A172 (cell line): ENCODE data around the gene EXOC6B. TPM values are rescaled to one million over a fixed set of nuclear protein-coding genes. Genes with fewer than 3 reads are reported as not detected.

Source experiments
- DNase-seq: peaks from one replicate; pipeline ENCODE4 v3.0.0-alpha.2; 2015; ENCODE audit warnings: low spot score
- total RNA-seq: library from RNA; depleted of rRNA; stranded (reverse); fragments of >200 nt; shearing (Covaris generic); gene quantifications from 2 replicates; pipeline ENCODE4 v1.2.3, GENCODE V29; 2014

Gene EXOC6B
- total RNA-seq, 1 experiment from 2014 or later: 26.1 TPM

GRCh38 chr2:72363406-72363805 lies 462.4 kb downstream of the EXOC6B start:
- no peak for DNase-seq

- DNase-seq: no peak
These were observed 463.1 kb downstream of the EXOC6B start for GRCh38 chr2:72362733-72363132.

- DNase-seq: no peak
These were observed 464.3 kb downstream of the EXOC6B start for GRCh38 chr2:72361521-72361920.

- DNase-seq: no peak
These were observed 464.8 kb downstream of the EXOC6B start for GRCh38 chr2:72361042-72361441.

GRCh38 chr2:72350852-72351251 lies 475.0 kb downstream of the EXOC6B start:
- DNase-seq: no peak

GRCh38 chr2:72349016-72349415 lies 476.8 kb downstream of the EXOC6B start:
- no peak for DNase-seq

- no peak for DNase-seq
These were observed 478.8 kb downstream of the EXOC6B start for GRCh38 chr2:72347081-72347480.

- no peak for DNase-seq
These were observed 484.2 kb downstream of the EXOC6B start for GRCh38 chr2:72341639-72342038.

GRCh38 chr2:72340665-72341064 lies 485.2 kb downstream of the EXOC6B start:
- DNase-seq: no peak

- no peak for DNase-seq
These were observed 487.8 kb downstream of the EXOC6B start for GRCh38 chr2:72338076-72338475.

GRCh38 chr2:72332720-72333119 lies 493.1 kb downstream of the EXOC6B start:
- DNase-seq: no peak

- DNase-seq: no peak
These were observed 495.2 kb downstream of the EXOC6B start for GRCh38 chr2:72330652-72331051.

- DNase-seq: peak; percentile 4
These were observed 499.1 kb downstream of the EXOC6B start for GRCh38 chr2:72326759-72327158.

GRCh38 chr2:72325592-72326422 lies 500.0 kb downstream of the EXOC6B start:
- peak; percentile 12 for DNase-seq

GRCh38 chr2:72316774-72317173 lies 509.1 kb downstream of the EXOC6B start:
- no peak for DNase-seq

- DNase-seq: no peak
These were observed 525.6 kb downstream of the EXOC6B start for GRCh38 chr2:72300147-72300684.

- no peak for DNase-seq
These were observed 532.2 kb downstream of the EXOC6B start for GRCh38 chr2:72293620-72294019.

GRCh38 chr2:72292433-72292832 lies 533.4 kb downstream of the EXOC6B start:
- no peak for DNase-seq

- no peak for DNase-seq
These were observed 534.8 kb downstream of the EXOC6B start for GRCh38 chr2:72291059-72291458.

GRCh38 chr2:72289736-72290135 lies 536.1 kb downstream of the EXOC6B start:
- DNase-seq: no peak

GRCh38 chr2:72289283-72289682 lies 536.5 kb downstream of the EXOC6B start:
- DNase-seq: no peak

GRCh38 chr2:72278046-72278445 lies 547.8 kb downstream of the EXOC6B start:
- DNase-seq: peak; percentile 66

- no peak for DNase-seq
These were observed 549.0 kb downstream of the EXOC6B start for GRCh38 chr2:72276876-72277275.

- DNase-seq: no peak
These were observed 549.5 kb downstream of the EXOC6B start for GRCh38 chr2:72276356-72276755.
